HG03097 (cell line): ENCODE data around the gene MALRD1.

Experiments
- ATAC-seq: cut with Tn5 transposase; IDR thresholded peaks from one replicate; pipeline ENCODE4 v1.9.1; 2021; ENCODE audit not compliant: unreplicated experiment, low FRiP score

Gene MALRD1

GRCh38 chr10:19209319-19209718 is 160.7 kb downstream of the MALRD1 start:
- no peak for ATAC-seq

- no peak for ATAC-seq
Measured at GRCh38 chr10:19212590-19212989, 164.0 kb downstream of the MALRD1 start.

GRCh38 chr10:19221216-19221615 is 172.6 kb downstream of the MALRD1 start:
- no peak for ATAC-seq

GRCh38 chr10:19226025-19226424 is 177.4 kb downstream of the MALRD1 start:
- no peak for ATAC-seq

- no peak for ATAC-seq
Measured at GRCh38 chr10:19231034-19231433, 182.4 kb downstream of the MALRD1 start.

GRCh38 chr10:19245889-19246752 is 197.5 kb downstream of the MALRD1 start:
- ATAC-seq, result no peak

GRCh38 chr10:19247843-19248242 is 199.2 kb downstream of the MALRD1 start:
- no peak for ATAC-seq

GRCh38 chr10:19250546-19250945 is 201.9 kb downstream of the MALRD1 start:
- no peak for ATAC-seq

GRCh38 chr10:19252531-19252930 is 203.9 kb downstream of the MALRD1 start:
- ATAC-seq, result no peak

- no peak for ATAC-seq
Measured at GRCh38 chr10:19256331-19256730, 207.7 kb downstream of the MALRD1 start.

GRCh38 chr10:19263262-19263661 is 214.7 kb downstream of the MALRD1 start:
- ATAC-seq, result no peak

GRCh38 chr10:19283285-19283684 is 234.7 kb downstream of the MALRD1 start:
- ATAC-seq, result no peak

- no peak for ATAC-seq
Measured at GRCh38 chr10:19283786-19284185, 235.2 kb downstream of the MALRD1 start.

GRCh38 chr10:19290770-19291169 is 242.2 kb downstream of the MALRD1 start:
- no peak for ATAC-seq

- no peak for ATAC-seq
Measured at GRCh38 chr10:19294233-19294632, 245.6 kb downstream of the MALRD1 start.

GRCh38 chr10:19299645-19300044 is 251.0 kb downstream of the MALRD1 start:
- no peak for ATAC-seq

- ATAC-seq, result no peak
Measured at GRCh38 chr10:19302117-19302516, 253.5 kb downstream of the MALRD1 start.

- ATAC-seq, result no peak
Measured at GRCh38 chr10:19310066-19310465, 261.5 kb downstream of the MALRD1 start.

GRCh38 chr10:19316204-19316870 is 267.7 kb downstream of the MALRD1 start:
- no peak for ATAC-seq

- no peak for ATAC-seq
Measured at GRCh38 chr10:19317952-19318351, 269.4 kb downstream of the MALRD1 start.

GRCh38 chr10:19325581-19325980 is 277.0 kb downstream of the MALRD1 start:
- no peak for ATAC-seq

- no peak for ATAC-seq
Measured at GRCh38 chr10:19328582-19328981, 280.0 kb downstream of the MALRD1 start.
